Gastrocnemius medialis (tissue), 4 donors: ENCODE results near the gene APCS. TPM values are rescaled to one million over a fixed set of nuclear protein-coding genes. Genes with fewer than 3 reads are reported as not detected.

Source experiments
- ATAC-seq, 2 donors: fragments of 150-250 bp; one replicate each; pipeline ENCODE4 v1.9.1; 2016
- DNase-seq, 2 donors: peaks; one replicate each; pipeline ENCODE4 v3.0.0-alpha.2; 2019
- H3K27ac ChIP-seq, 4 donors: fragments of 200-600 bp; sonication (generic); 1 replicate in 1 of 4; 2 replicates in 3 of 4; pipeline ENCODE4 v1.5.1; 2016 to 2018; ENCODE audit warnings: mild to moderate bottlenecking in 2 of 4, moderate library complexity in 1 of 4
- H3K27me3 ChIP-seq, 3 donors: fragments of 200-600 bp; sonication (generic) in 2 of 3; 1 replicate in 1 of 3; 2 replicates in 2 of 3; pipeline versions ENCODE4 v1.5.1 to v1.6.0; 2016 to 2019; ENCODE audit warnings: mild to moderate bottlenecking in 1 of 3, moderate library complexity in 1 of 3
- H3K36me3 ChIP-seq, 2 donors: fragments of 200-600 bp; sonication (generic) in 1 of 2; one replicate each; pipeline ENCODE4 v1.5.1; 2017 to 2018
- H3K4me1 ChIP-seq, 2 donors: fragments of 200-600 bp; sonication (generic) in 1 of 2; one replicate each; pipeline ENCODE4 v1.5.1; 2016 to 2017; ENCODE audit warnings: mild to moderate bottlenecking in 2 of 2
- H3K4me3 ChIP-seq, 4 donors: fragments of 200-600 bp; sonication (generic) in 3 of 4; 1 replicate in 1 of 4; 2 replicates in 3 of 4; pipeline ENCODE4 v1.5.1; 2016 to 2019; ENCODE audit warnings: mild to moderate bottlenecking in 2 of 4
- H3K9me3 ChIP-seq, 3 donors: fragments of 200-600 bp; sonication (generic) in 2 of 3; 1 replicate in 1 of 3; 2 replicates in 2 of 3; pipeline ENCODE4 v1.5.1; 2016 to 2019
- CTCF ChIP-seq, 5 experiments: fragments of 450-650 bp in 3 of 5; fragments of 200-600 bp in 2 of 5; sonication (generic) in 2 of 5; IDR thresholded peaks in 4 of 5; conservative IDR thresholded peaks in 1 of 5; 1 replicate in 4 of 5; 2 replicates in 1 of 5; pipeline ENCODE4 v1.5.1; 2016 to 2019; ENCODE audit warnings: antibody characterized with exemption in 5 of 5, mild to moderate bottlenecking in 3 of 5, moderate library complexity in 3 of 5
- POLR2A ChIP-seq, 2 donors: fragments of 450-650 bp; IDR thresholded peaks; one replicate each; pipeline ENCODE4 v1.6.1; 2017; ENCODE audit warnings: antibody characterized with exemption in 2 of 2, mild to moderate bottlenecking in 2 of 2, moderate library complexity in 2 of 2
- in situ Hi-C, 4 donors: fragments of 200-750 bp; cut with MboI; loops; one replicate each; pipeline versions ENCODE4 v1.15.0 to v1.8.0; 2017; ENCODE audit warnings: low sequenced_read_pairs in 4 of 4
- intact Hi-C: fragments of 100-400 bp; cut with DNase I; formaldehyde crosslinking; loops from one replicate; pipeline ENCODE4 v1.15.1; 2023; ENCODE audit warnings: low total_unique reads
- total RNA-seq, 4 donors: library from RNA; depleted of rRNA; stranded (reverse); fragments of >200 nt; gene quantifications; one replicate each; pipeline versions ENCODE4 v1.1.0 to v1.2.3, GENCODE V29; 2016

Gene APCS
- total RNA-seq, 4 donors from 2014 or later, result 1.5 to 4.1 TPM; not detected in 2

GRCh38 chr1:159556931-159557369, 30.7 kb upstream of the APCS start:
- DNase-seq, result no peak
- in situ Hi-C loops, result no loop called here
- H3K9me3 ChIP-seq, result no peaks in the 10 kb centered on the region

GRCh38 chr1:159560599-159560998, 27.0 kb upstream of the APCS start:
- TF ChIP-seq CTCF (IDR thresholded peaks at IDR 0.05 in 4 of 5, conservative IDR thresholded peaks at IDR 0.05 in 1 of 5) (no peak), POLR2A (IDR thresholded peaks at IDR 0.05) (no peak)
- ATAC-seq (no peak), DNase-seq (no peak)
- no peaks in the 10 kb centered on the region for H3K36me3 ChIP-seq
- in situ Hi-C loops, result no loop called here
- no peak overlapping the region for H3K4me3 ChIP-seq
- no peak overlapping the region for H3K27ac ChIP-seq
- H3K4me1 ChIP-seq, result no peaks in the 10 kb centered on the region
- no peaks in the 10 kb centered on the region for H3K9me3 ChIP-seq
- intact Hi-C loops, result no loop called here
- no peaks in the 10 kb centered on the region for H3K27me3 ChIP-seq

More at GRCh38 chr1:159556931-159557369, 30.7 kb upstream of the APCS start:
- ATAC-seq, result no peak
- no peaks in the 10 kb centered on the region for H3K4me1 ChIP-seq
- intact Hi-C loops, result no loop called here
- no peak overlapping the region for H3K27ac ChIP-seq
- TF ChIP-seq POLR2A (IDR thresholded peaks at IDR 0.05) (no peak), CTCF (IDR thresholded peaks at IDR 0.05 in 4 of 5, conservative IDR thresholded peaks at IDR 0.05 in 1 of 5) (no peak)
- H3K4me3 ChIP-seq, result no peak overlapping the region
- no peaks in the 10 kb centered on the region for H3K36me3 ChIP-seq
- H3K27me3 ChIP-seq, result no peaks in the 10 kb centered on the region

GRCh38 chr1:159561497-159561896, 26.1 kb upstream of the APCS start:
- H3K4me1 ChIP-seq, result no peaks in the 10 kb centered on the region
- no peaks in the 10 kb centered on the region for H3K9me3 ChIP-seq
- intact Hi-C loops (no loop called here), in situ Hi-C loops (no loop called here)
- H3K4me3 ChIP-seq, result no peak overlapping the region
- TF ChIP-seq CTCF (IDR thresholded peaks at IDR 0.05 in 4 of 5, conservative IDR thresholded peaks at IDR 0.05 in 1 of 5) (no peak), POLR2A (IDR thresholded peaks at IDR 0.05) (no peak)
- no peak for DNase-seq
- no peaks in the 10 kb centered on the region for H3K27me3 ChIP-seq
- ATAC-seq, result no peak
- H3K36me3 ChIP-seq, result no peaks in the 10 kb centered on the region
- no peak overlapping the region for H3K27ac ChIP-seq

- no peak overlapping the region for H3K27ac ChIP-seq
- H3K9me3 ChIP-seq, result no peaks in the 10 kb centered on the region
- TF ChIP-seq POLR2A (IDR thresholded peaks at IDR 0.05) (no peak), CTCF (IDR thresholded peaks at IDR 0.05 in 4 of 5, conservative IDR thresholded peaks at IDR 0.05 in 1 of 5) (no peak)
- in situ Hi-C loops (no loop called here), intact Hi-C loops (no loop called here)
- no peaks in the 10 kb centered on the region for H3K36me3 ChIP-seq
- no peaks in the 10 kb centered on the region for H3K4me1 ChIP-seq
- ATAC-seq (no peak), DNase-seq (no peak)
- H3K27me3 ChIP-seq, result no peaks in the 10 kb centered on the region
- H3K4me3 ChIP-seq, result no peak overlapping the region
Observed at GRCh38 chr1:159562680-159563079, 24.9 kb upstream of the APCS start.

GRCh38 chr1:159577446-159577845, 10.2 kb upstream of the APCS start:
- Histone ChIP-seq H3K36me3 (no peaks in the 10 kb centered on the region), H3K4me3 (no peak overlapping the region), H3K4me1 (no peaks in the 10 kb centered on the region), H3K27me3 (no peaks in the 10 kb centered on the region), H3K27ac (no peak overlapping the region), H3K9me3 (no peaks in the 10 kb centered on the region)
- in situ Hi-C loops, result no loop called here
- intact Hi-C loops, result no loop called here
- TF ChIP-seq CTCF (IDR thresholded peaks at IDR 0.05 in 4 of 5, conservative IDR thresholded peaks at IDR 0.05 in 1 of 5) (no peak), POLR2A (IDR thresholded peaks at IDR 0.05) (no peak)
- DNase-seq (no peak), ATAC-seq (no peak)
